Ovary (tissue), 9 donors: ENCODE measurements around the gene TENT4A. TPM values are rescaled to one million over a fixed set of nuclear protein-coding genes. Genes with fewer than 3 reads are reported as not detected.

Source experiments
- DNase-seq, 5 donors: peaks; one replicate each; pipeline ENCODE4 v3.0.0-alpha.2; 2019 to 2020
- H3K27ac ChIP-seq, 2 donors: fragments of 200-600 bp; one replicate each; pipeline versions ENCODE4 v1.5.1 to v1.8.0; 2019 to 2022
- H3K27me3 ChIP-seq: fragments of 200-600 bp; one replicate; pipeline ENCODE4 v1.8.0; 2022
- H3K36me3 ChIP-seq: fragments of 200-600 bp; sonication (generic); one replicate; pipeline ENCODE4 v1.5.1; 2019
- H3K4me1 ChIP-seq: one replicate; pipeline ENCODE4 v1.8.1; 2013; ENCODE audit warnings: mild to moderate bottlenecking, moderate library complexity; ENCODE audit not compliant: insufficient read depth
- H3K4me3 ChIP-seq: fragments of 200-600 bp; sonication (generic); one replicate; pipeline ENCODE4 v1.5.1; 2017
- H3K9me3 ChIP-seq, 2 donors: fragments of 200-600 bp in 1 of 2; sonication (generic) in 1 of 2; one replicate each; pipeline versions ENCODE4 v1.5.1 to v1.8.1; 2013 to 2019; ENCODE audit warnings: mild to moderate bottlenecking in 1 of 2, moderate library complexity in 1 of 2
- CTCF ChIP-seq, 3 donors: fragments of 450-650 bp in 2 of 3; fragments of 200-600 bp in 1 of 3; IDR thresholded peaks; one replicate each; pipeline versions ENCODE4 v1.5.1 to v1.8.0; 2016 to 2022; ENCODE audit warnings: antibody characterized with exemption in 3 of 3, mild to moderate bottlenecking in 1 of 3
- EP300 ChIP-seq: sonication (generic); formaldehyde crosslinking; IDR thresholded peaks from one replicate; pipeline ENCODE4 v1.6.1; 2017; ENCODE audit warnings: antibody characterized with exemption
- POLR2A ChIP-seq: fragments of 450-650 bp; IDR thresholded peaks from one replicate; pipeline ENCODE4 v1.6.1; 2017; ENCODE audit warnings: antibody characterized with exemption, mild to moderate bottlenecking, moderate library complexity
- WGBS, 3 donors: extraction: QIAGEN DNeasy Blood & Tissue Kit in 1 of 3; methylation state at CpG; one replicate each; pipeline versions ENCODE4 v1.1.5 to v1.1.7; 2013 to 2017; 5-methylcytosine and 5-hydroxymethylcytosine counted together
- intact Hi-C, 4 donors: fragments of 100-400 bp; cut with DNase I; formaldehyde crosslinking; loops; one replicate each; pipeline versions ENCODE4 v1.11.0 to v1.15.1; 2022 to 2023
- polyA plus RNA-seq, 2 donors: library from polyadenylated mRNA; stranded (reverse); fragments of 200-250 nt in 1 of 2; fragments of 350-450 nt in 1 of 2; fragmentation: Illumina TruSeq in 1 of 2; extraction: RNeasy Lipid Tissue Mini Kit (QIAGEN cat#74804) in 1 of 2; gene quantifications; one replicate each; pipeline ENCODE4 v1.2.3, GENCODE V29; 2013 to 2014
- total RNA-seq, 7 donors: library from RNA; depleted of rRNA in 2 of 7; stranded (reverse); fragments of >200 nt in 2 of 7; fragmentation: NEBNext Ultra II Directional in 3 of 7; extraction: Animal tissue kit (Norgen Biotek cat#: 25700) in 3 of 7; gene quantifications; one replicate each; pipeline versions ENCODE4 v1.1.0 to v1.2.4, GENCODE V29; 2016 to 2023
- donor health status: DM: no; HTN: no; CAD: no; lungs with moderate emphysema.
- donor health status: DM: no; HTN: no; CAD: no.
- donor health status: Bipolar disorder and iron deficiency.
- donor health status: DM: yes; HTN: yes; CAD: no.
- donor health status: DM: no; HTN: no; CAD: no.
- donor health status: DM: yes; HTN: yes; CAD: no.

The TENT4A gene
- total and polyA plus RNA-seq, 9 donors, result 12.4 to 29.6 (median 22.9) TPM

- 7 to 13% (median 11%) methylated on average over 6 of the region's 6 CpGs for WGBS, 3 donors
- peaks cover 39% of the 10 kb centered on the region for H3K4me1 ChIP-seq
- TF ChIP-seq EP300 (no peak), CTCF (IDR thresholded peaks at IDR 0.05) (no peak), POLR2A (no peak)
- peak overlapping the region in 1 of 2 donors; percentile 27 for H3K27ac ChIP-seq
- no peaks in the 10 kb centered on the region for H3K9me3 ChIP-seq
- intact Hi-C loops, result loop anchor here in 1 of 4 donors (5.0 kb wide), 1 partner anchor 90 kb away; the partner anchor contains the start of genes NSUN2 and SRD5A1
- no peaks in the 10 kb centered on the region for H3K36me3 ChIP-seq
- DNase-seq, result peak in 2 of 5 donors; percentile 13 to 19
- H3K4me3 ChIP-seq, result no peak overlapping the region
- no peaks in the 10 kb centered on the region for H3K27me3 ChIP-seq
Measured at GRCh38 chr5:6722015-6722414, 8.8 kb downstream of the TENT4A start.

- WGBS, 3 donors, result 41 to 56% (median 41%) methylated on average over 14 of the region's 14 CpGs
- Histone ChIP-seq H3K9me3 (no peaks in the 10 kb centered on the region), H3K4me3 (no peak overlapping the region), H3K27me3 (no peaks in the 10 kb centered on the region), H3K27ac (no peak overlapping the region), H3K36me3 (no peaks in the 10 kb centered on the region), H3K4me1 (peaks cover 31% of the 10 kb centered on the region)
- intact Hi-C loops, result loop anchor here in 1 of 4 donors (5.0 kb wide), 1 partner anchor 91 kb away; the partner anchor contains the start of genes NSUN2 and SRD5A1
- no peak for TF ChIP-seq EP300
- TF ChIP-seq CTCF (IDR thresholded peaks at IDR 0.05), result no peak
- TF ChIP-seq POLR2A, result no peak
- DNase-seq, result peak in 1 of 5 donors; percentile 8
Measured at GRCh38 chr5:6723122-6723815, 10.0 kb downstream of the TENT4A start.

GRCh38 chr5:6723816-6724300, 10.6 kb downstream of the TENT4A start:
- no peak for DNase-seq
- TF ChIP-seq CTCF (IDR thresholded peaks at IDR 0.05), result no peak
- TF ChIP-seq POLR2A, result no peak
- no peak for TF ChIP-seq EP300
- H3K4me1 ChIP-seq, result peaks cover 28% of the 10 kb centered on the region
- WGBS, 3 donors, result 81 to 89% (median 89%) methylated on average over 12 of the region's 12 CpGs
- H3K27ac ChIP-seq, result no peak overlapping the region
- H3K4me3 ChIP-seq, result no peak overlapping the region
- intact Hi-C loops, result loop anchor here in 1 of 4 donors (5.0 kb wide), 1 partner anchor 92 kb away; the partner anchor contains the start of genes NSUN2 and SRD5A1
- no peaks in the 10 kb centered on the region for H3K36me3 ChIP-seq
- no peaks in the 10 kb centered on the region for H3K27me3 ChIP-seq
- no peaks in the 10 kb centered on the region for H3K9me3 ChIP-seq

GRCh38 chr5:6724321-6724929, 11.2 kb downstream of the TENT4A start:
- Histone ChIP-seq H3K4me3 (no peak overlapping the region), H3K36me3 (no peaks in the 10 kb centered on the region), H3K9me3 (no peaks in the 10 kb centered on the region), H3K27ac (no peak overlapping the region), H3K4me1 (peaks cover 30% of the 10 kb centered on the region), H3K27me3 (no peaks in the 10 kb centered on the region)
- no peak for DNase-seq
- TF ChIP-seq CTCF (IDR thresholded peaks at IDR 0.05) (no peak), EP300 (no peak), POLR2A (no peak)
- intact Hi-C loops, result loop anchor here in 1 of 4 donors (5.0 kb wide), 1 partner anchor 92 kb away; the partner anchor contains the start of genes NSUN2 and SRD5A1
- 85 to 88% (median 85%) methylated on average over 8 of the region's 8 CpGs for WGBS, 3 donors
